GM19025 (cell line): Measurements from ENCODE around the gene KLHL30.

Experiments
- ATAC-seq: cut with Tn5 transposase; IDR thresholded peaks from one replicate; pipeline ENCODE4 v1.9.1; 2021; ENCODE audit warnings: mild to moderate bottlenecking, low read depth, moderate library complexity; ENCODE audit not compliant: unreplicated experiment

Gene KLHL30

DNA sequence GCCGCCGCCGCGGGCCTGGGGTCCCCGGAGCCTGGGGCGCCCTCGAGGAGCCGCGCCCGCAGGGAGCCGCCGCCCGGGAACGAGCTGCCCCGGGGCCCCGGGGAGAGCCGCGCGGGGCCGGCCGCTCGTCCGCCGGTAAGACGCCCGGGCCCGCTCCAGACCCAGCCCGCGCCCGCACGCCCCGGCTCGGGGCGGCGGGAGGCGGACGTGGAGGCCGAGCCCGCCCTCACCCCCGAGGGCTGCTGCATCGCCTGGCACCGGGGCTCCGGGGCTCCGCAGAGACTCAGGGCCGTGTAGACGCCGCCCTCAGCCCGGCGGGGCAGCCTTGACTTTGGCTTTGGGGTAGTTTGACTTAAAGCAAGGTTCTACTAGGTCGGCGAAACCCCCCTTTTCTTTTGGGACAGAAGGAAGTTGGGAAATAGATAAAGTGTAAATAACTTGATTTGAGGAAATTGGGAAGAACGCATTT is 20.6 kb downstream of the KLHL30 start:
- no peak for ATAC-seq

DNA sequence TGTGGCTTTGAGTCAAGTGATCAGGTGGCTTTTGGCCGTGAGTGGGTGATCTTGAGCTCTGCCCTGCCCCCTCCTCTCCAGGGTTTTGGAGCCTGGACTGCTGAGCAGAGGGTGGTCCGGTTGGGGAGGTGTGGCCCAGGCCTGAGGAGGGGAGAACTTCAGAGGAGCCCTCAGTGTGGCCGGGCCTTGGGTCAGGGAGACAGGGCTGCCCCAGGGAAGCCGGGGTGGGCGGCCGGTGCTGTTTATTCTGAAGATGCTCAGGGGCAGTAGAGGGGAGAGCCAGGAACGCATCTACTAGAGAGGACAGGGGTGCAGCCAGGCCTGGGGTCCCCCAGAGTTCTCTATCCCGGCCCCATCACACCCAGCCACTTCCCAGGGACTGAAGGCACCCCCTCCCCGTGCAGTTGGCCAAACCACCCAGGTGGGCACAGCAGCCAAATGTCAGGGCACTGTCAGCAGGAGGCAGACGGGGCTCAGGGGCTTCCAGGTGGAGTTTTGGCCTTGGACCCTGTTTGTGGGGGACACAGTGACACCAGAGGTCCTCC is 21.3 kb downstream of the KLHL30 start:
- ATAC-seq: no peak

GRCh38 chr2:238160206-238161129 is 22.0 kb downstream of the KLHL30 start:
- no peak for ATAC-seq

GRCh38 chr2:238161291-238162051 is 23.0 kb downstream of the KLHL30 start:
- no peak for ATAC-seq

- no peak for ATAC-seq
Observed at GRCh38 chr2:238162251-238162845, 23.9 kb downstream of the KLHL30 start.

DNA sequence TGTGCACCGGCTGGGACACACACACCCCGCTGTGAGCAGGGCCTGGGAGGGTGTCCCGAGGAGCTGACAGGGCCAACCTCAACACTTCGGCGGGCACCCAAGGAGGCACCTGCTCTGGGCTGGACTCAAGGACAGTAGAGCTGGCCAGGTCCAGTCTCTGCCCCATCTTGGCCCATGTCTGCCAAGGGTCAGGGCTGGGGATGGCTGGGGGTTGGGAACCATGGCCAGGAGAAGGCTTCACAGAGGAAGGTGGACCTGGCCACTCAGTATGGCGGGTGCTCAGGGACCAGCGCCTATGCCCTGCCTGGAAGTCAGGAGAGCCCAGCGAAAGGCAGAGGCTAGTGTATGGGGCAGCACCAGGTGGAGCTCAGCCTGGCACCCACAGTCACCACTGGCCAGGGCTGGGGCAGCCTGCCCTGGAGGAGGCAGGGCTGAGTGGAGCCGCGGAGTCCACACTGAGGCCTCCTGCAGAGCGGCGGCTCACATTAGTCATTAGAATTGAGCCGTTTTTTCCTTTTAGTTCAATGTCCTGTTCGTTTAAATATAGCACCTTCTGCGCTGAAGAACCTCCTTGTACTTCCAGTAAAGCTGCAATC is 24.5 kb downstream of the KLHL30 start:
- ATAC-seq: no peak

DNA sequence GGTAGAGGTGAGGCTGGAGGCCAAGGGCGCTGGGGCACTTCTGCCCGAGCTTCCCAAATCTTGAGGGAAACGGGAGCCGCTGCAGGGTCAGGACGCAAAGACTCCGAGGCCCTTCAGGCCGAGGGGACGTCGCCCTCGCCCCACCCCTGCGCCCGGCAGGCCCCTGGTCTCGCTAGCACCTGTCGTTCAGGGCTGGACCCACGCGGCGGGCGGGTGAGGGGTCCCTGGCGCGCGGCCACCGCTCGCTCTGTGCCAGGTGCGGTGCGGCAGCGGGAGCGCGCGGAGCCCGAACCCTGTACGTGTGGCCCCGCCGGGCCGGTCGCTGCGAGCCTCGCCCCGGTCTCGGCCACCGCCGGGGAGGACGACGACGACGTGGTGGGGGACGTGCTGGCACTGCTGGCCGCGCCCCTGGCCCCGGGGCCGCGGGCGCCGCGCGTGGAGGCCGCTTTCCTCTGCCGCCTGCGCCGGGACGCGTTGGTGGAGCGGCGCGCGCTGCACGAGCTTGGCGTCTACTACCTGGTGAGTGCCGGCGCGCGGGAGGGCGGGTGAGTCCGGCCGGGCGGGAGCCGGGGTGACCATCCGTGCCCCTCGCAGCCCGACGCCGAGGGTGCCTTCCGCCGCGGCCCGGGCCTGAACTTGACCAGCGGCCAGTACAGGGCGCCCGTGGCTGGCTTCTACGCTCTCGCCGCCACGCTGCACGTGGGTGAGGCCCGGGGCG is 25.2 kb downstream of the KLHL30 start:
- ATAC-seq: no peak

- ATAC-seq: no peak
Observed at GRCh38 chr2:238164906-238165287, 26.4 kb downstream of the KLHL30 start.

GRCh38 chr2:238165288-238165921 is 26.9 kb downstream of the KLHL30 start:
- no peak for ATAC-seq

GRCh38 chr2:238166391-238167343 is 28.2 kb downstream of the KLHL30 start:
- ATAC-seq: no peak

DNA sequence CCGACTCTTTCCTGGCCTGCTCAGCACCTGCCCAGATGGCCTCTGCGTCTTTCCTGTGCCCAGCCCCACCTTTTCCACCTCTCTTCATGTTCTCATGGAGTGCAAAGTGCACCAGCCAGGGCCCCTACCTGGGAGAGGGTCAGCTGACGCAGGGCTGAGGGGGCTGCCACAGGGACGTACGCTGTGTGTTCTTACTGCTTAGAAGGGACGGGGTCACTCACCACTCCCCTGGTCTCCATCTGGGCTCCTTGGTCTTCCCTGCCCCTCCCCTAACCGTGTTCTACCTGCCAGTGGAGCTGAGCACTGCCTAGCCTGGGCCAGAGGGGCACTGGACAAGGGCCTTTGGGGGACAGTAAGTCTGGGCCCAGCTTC is 28.9 kb downstream of the KLHL30 start:
- ATAC-seq: no peak

GRCh38 chr2:238167761-238168160 is 29.3 kb downstream of the KLHL30 start:
- no peak for ATAC-seq

- ATAC-seq: no peak
Observed at GRCh38 chr2:238168196-238169047, 30.0 kb downstream of the KLHL30 start.

DNA sequence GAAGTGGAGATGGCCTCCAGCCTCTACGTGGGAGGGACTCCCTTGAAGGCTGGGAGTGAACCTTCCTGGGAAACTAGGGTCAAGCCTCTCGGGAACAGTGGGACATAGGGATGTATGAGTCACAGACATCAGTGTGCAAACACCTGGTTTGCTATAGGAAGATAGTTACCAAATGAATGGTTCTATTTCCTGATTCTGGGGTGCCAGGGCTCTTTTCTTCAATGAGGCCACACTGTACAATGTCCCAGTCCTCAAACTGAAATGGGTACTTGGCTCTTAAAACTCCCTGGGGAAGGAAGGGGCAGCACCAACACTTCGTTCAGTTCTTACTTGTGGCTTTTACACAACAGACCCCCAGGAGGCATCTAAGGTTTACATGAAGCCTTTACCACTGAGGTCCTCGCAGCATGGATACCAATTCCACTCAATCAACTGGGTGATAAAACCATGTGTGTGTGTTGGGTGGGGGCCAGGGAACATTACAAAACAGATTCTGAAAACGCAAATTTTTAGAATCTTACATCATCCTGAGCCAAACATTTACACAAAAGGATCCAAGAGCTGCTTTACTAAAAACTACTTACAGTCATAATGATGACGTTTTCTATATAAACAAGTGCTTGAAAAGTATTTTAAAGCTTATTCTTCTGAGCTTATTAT is 30.7 kb downstream of the KLHL30 start:
- no peak for ATAC-seq

DNA sequence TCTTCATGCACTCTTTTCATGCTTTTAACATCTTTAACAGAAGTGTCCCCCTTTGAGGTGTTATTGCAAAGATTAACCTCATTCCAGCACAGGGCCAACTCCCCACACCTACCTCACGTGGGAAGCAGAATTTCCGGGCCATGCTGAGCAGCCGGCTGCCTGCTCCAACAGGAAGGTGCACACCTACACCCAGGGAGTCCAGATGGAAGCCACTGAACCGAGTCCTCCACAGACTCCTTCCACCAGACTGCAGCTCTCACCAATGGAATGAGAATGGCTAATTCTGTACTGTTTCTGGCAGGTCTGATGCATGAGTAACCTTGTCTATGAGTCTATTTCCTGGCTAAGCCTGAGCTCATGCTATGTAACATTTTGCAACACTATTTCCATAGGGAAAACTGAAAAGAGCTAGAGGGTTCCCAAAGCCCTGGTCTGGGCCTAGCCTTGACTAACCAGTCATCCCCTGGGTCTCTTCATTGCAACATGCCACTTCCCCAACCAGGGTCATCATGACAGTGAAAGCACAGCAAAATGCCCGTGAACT is 31.3 kb downstream of the KLHL30 start:
- no peak for ATAC-seq

- no peak for ATAC-seq
Observed at GRCh38 chr2:238170386-238171071, 32.1 kb downstream of the KLHL30 start.
